ENCODE results near the gene IFNA5. TPM values are rescaled to one million over a fixed set of nuclear protein-coding genes. Genes with fewer than 3 reads are reported as not detected.

The IFNA5 gene
- polyA plus RNA-seq, 1 donor from 2014 or later = not detected

DNA sequence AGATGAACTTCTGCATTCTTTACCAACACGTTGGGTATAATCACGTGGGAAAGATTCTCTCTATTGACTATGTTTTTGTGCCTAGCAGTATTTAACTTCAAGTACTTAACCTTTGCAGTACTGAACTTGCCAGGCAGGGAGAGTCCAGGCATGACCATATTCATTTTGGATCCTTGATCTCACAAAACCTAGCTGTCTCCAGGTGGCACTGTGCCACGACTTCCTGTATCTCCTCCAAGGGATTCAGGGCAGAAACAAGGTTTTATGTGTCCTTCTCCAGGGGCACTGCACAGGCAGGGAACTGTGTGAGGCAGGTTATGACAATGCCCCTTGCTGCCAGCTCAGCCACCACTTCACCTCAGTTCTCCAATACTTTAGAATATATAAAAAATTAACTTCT, 11.7 kb upstream of the IFNA5 start:
- no peak overlapping the region for H3K4me3 Mint-ChIP-seq
- no peaks in the 10 kb centered on the region for H3K9me3 Mint-ChIP-seq
- no peak overlapping the region for H3K27ac Mint-ChIP-seq

DNA sequence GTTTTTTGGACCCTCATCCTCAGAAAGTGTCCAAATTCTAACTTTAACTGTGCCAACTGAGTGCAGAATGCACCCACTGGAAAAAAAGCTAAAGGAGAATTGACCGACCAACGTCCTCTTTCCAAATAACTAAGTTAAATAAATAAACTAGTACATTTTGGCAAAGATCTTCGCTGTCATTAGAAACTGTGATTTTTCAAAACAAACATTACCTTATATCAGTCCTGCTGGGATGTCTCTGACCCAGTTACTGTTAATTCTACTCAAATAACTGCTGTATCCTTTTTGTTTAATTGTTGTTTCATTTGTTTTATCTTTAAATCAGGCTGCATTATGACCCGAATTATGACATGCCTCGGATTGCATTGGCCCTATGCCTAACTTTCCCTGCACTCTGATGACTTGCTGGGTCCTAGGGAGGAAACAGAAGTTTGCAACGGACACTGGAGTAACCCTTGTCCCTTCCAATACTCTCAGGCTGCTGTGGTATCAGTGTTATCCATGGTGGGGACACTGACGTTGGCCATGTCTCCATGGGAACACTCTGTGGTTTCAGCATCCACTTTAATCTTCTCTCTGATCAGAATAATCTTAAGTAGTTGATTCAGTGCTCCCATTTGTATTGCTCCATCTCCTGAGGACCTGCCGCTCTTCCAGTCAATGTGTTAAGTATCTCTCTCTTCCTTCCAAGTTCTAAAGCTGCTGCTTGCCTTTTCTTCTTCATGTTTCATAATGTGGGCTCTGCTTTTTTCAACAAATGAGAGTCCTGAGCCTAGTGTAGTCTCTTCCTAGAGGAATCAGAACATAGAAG, 11.1 kb upstream of the IFNA5 start:
- no peaks in the 10 kb centered on the region for H3K36me3 Mint-ChIP-seq
- no peak overlapping the region for H3K27ac Mint-ChIP-seq
- H3K4me3 Mint-ChIP-seq = no peak overlapping the region
- peaks cover 5% of the 10 kb centered on the region for H3K27me3 Mint-ChIP-seq
- H3K9me3 Mint-ChIP-seq = no peaks in the 10 kb centered on the region
- no peaks in the 10 kb centered on the region for H3K4me1 Mint-ChIP-seq

More for the DNA sequence above, 11.7 kb upstream of the IFNA5 start:
- no peaks in the 10 kb centered on the region for H3K27me3 Mint-ChIP-seq
- no peaks in the 10 kb centered on the region for H3K36me3 Mint-ChIP-seq
- H3K4me1 Mint-ChIP-seq = no peaks in the 10 kb centered on the region

DNA sequence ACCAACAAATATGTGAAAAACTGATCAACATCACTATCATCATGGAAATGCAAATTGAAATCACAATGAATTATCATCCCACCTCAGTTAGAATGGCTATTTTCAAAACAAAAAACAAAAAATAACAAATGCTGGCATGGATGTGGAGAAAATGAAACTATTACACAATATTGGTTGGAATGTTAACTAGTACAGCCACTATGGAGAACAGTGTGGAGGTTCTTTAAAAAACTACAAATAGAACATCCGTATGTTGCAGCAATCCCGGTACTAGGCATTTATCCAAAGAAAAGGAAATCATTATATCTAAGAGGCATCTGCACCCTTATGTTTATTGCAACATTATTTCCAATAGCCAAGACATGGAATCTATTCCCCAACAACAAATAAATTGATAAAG, 9.0 kb upstream of the IFNA5 start:
- Mint-ChIP-seq H3K9me3 (no peaks in the 10 kb centered on the region), H3K36me3 (no peaks in the 10 kb centered on the region), H3K27me3 (peaks cover 6% of the 10 kb centered on the region), H3K4me1 (no peaks in the 10 kb centered on the region), H3K27ac (no peak overlapping the region), H3K4me3 (no peak overlapping the region)

DNA sequence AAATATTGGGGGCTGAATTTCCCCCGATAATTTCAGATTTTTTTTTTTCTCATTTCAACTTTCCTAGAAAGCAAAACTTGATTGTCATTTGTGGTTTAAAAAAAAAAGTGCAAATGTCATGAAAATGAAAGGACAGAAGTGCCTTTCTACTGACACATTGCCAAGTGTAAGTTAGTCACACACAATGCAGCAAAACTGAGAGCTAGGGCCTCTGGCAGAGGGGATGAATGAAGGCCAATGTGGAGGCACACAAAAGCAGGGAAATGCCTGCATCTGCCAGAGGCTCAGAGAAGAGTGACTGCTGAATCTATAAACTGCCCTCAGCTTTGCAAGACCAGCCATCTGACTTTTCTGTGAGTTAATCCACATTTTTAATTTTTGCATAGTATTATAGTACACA, 6.8 kb upstream of the IFNA5 start:
- Mint-ChIP-seq H3K27me3 (peaks cover 6% of the 10 kb centered on the region), H3K9me3 (no peaks in the 10 kb centered on the region), H3K4me1 (no peaks in the 10 kb centered on the region), H3K4me3 (no peak overlapping the region), H3K27ac (no peak overlapping the region), H3K36me3 (no peaks in the 10 kb centered on the region)

DNA sequence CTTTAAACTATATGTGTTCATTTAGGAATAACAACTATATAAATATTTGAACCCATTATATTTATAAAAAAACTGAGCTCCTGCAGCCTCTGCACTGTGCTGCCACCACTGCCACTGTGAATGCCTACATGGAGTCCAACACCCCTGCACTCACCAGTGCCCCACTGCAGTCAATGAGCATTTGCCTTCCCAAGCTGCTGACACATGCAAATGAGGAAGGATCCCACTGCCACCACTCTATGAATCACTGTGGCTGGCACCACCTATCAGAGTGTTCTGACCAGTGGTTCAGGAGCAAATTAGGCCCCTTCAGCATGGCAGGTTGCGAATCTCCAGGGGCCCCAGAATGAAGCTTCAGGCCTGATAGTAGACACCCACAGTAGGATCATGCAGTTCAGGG, 9.1 kb downstream of the IFNA5 start:
- no peak overlapping the region for H3K27ac Mint-ChIP-seq
- no peaks in the 10 kb centered on the region for H3K36me3 Mint-ChIP-seq
- peaks cover 3 to 5% (median 5%) of the 10 kb centered on the region in 3 donors for H3K4me1 Mint-ChIP-seq
- peaks cover 0 to 4% (median 0%) of the 10 kb centered on the region in 3 donors for H3K9me3 Mint-ChIP-seq
- peaks cover 8% of the 10 kb centered on the region for H3K27me3 Mint-ChIP-seq
- H3K4me3 Mint-ChIP-seq = no peak overlapping the region

DNA sequence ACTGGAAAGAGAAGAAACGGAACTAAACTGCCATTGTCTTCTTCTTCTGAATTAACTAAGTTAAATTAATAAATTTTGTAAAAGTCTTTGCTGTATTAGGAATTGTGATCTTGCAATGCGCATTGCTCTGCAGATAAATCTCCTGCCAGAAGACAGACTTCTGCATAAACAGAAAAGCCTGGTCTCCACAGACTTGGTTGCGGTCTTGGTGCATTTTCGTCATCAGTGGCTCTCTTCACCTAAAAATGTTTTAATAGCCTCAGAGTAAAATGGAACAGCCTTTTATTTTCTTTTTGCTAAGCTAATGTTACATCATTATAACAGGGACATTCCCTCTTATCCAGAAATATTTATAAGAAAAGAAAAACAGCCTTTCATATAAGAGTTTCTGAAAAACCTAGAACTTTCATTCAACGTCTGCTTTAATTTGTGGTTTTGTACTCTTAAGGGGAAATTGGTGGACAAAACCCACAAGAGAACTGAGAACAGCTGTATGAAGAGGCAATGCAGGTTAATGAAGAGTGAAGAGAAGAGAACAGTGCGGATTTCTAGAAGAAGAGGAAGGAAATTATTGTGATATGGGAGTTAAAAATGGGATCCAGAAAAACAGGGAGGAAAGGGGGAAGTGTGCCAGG, 10.1 kb downstream of the IFNA5 start:
- no peak overlapping the region for H3K27ac Mint-ChIP-seq
- peaks cover 0 to 4% (median 0%) of the 10 kb centered on the region in 3 donors for H3K9me3 Mint-ChIP-seq
- no peak overlapping the region for H3K4me3 Mint-ChIP-seq

DNA sequence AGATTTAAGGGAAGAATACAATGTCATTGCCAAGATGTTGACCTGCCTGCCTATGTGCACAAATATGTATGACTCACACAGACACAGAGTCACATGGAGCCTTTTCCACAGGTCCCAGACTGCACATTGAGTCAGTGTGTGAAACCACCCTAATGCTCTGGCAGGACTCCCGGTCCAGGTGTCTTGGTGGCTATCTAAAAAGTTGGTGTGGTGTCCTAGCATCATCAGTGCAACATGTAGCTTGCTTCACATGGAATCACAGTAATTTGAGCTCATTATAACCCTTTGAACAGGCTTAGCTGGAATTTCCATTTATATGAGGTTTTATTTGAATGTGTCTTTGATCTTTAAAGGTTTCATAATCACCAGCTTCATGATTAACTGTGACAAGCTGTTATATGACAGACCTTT, 10.7 kb downstream of the IFNA5 start:
- no peak overlapping the region for H3K27ac Mint-ChIP-seq
- H3K36me3 Mint-ChIP-seq = no peaks in the 10 kb centered on the region
- no peak overlapping the region for H3K4me3 Mint-ChIP-seq
- H3K9me3 Mint-ChIP-seq = peaks cover 0 to 3% (median 0%) of the 10 kb centered on the region in 3 donors
- peaks cover 3 to 5% (median 5%) of the 10 kb centered on the region in 3 donors for H3K4me1 Mint-ChIP-seq
- peaks cover 7% of the 10 kb centered on the region for H3K27me3 Mint-ChIP-seq

More for the DNA sequence above, 10.1 kb downstream of the IFNA5 start:
- peaks cover 3 to 5% (median 5%) of the 10 kb centered on the region in 3 donors for H3K4me1 Mint-ChIP-seq
- H3K36me3 Mint-ChIP-seq = no peaks in the 10 kb centered on the region
- peaks cover 11% of the 10 kb centered on the region for H3K27me3 Mint-ChIP-seq

DNA sequence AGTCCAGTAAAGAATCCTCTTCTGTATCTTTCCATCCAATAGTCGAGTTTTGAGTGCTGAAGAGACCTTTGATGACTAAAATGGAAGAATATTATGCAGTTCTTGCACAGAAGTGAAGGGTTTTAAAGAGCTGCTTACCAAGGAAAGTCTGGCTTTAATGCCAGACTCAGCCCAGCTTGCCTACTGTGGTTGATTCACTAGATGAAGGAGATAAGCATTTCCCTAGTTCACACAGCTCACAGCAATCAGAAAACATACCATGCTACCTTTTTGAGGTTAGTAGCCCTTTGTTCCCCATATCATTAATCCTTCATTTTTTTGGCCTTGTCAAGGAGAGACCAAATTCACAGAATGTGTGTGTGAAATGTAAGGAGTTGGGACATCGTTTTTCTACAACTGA, 15.3 kb downstream of the IFNA5 start:
- Mint-ChIP-seq H3K4me3 (no peak overlapping the region), H3K9me3 (peaks cover 0 to 11% (median 6%) of the 10 kb centered on the region in 3 donors), H3K36me3 (no peaks in the 10 kb centered on the region), H3K4me1 (peaks cover 0 to 3% (median 0%) of the 10 kb centered on the region in 3 donors), H3K27ac (no peak overlapping the region), H3K27me3 (peaks cover 15% of the 10 kb centered on the region)

DNA sequence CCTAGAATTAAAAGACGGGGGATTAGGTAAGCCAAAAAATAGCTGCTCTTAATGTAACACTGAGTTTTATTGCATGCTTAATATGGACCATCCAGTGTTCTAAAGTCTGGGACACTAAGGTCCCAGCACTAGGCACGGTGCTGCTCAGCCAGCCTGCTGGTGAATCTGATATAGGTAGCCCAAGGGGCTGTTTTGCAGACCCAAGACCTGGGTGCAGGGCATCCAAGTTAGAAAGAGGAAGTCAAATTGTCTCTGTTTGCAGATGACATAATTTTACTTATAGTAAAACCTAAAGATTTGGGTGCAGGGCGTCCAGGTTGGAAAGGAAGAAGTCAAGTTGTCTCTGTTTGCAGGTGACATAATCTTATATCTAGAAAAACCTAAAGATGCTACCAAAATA, 17.8 kb downstream of the IFNA5 start:
- Mint-ChIP-seq H3K4me3 (no peak overlapping the region), H3K9me3 (peaks cover 0 to 11% (median 6%) of the 10 kb centered on the region in 3 donors), H3K27ac (no peak overlapping the region), H3K36me3 (no peaks in the 10 kb centered on the region), H3K4me1 (peaks cover 0 to 2% (median 0%) of the 10 kb centered on the region in 3 donors), H3K27me3 (peaks cover 12% of the 10 kb centered on the region)

DNA sequence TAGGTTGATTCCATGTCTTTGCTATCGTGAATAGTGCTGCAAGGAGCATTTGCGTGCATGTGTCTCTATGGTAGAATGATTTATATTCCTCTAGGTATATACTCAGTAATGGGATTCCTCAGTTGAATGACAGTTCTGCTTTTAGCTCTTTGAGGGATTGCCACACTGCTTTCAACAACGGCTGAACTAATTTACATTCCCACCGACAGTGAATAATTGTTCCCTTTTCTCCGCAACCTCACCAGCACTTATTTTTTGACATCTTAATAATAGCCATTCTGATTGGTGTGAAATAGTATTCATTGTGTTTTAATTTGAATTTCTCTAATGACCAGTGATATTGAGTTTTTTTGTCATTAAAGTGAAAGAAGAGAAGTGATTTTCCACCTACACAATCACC, 18.5 kb downstream of the IFNA5 start:
- H3K27ac Mint-ChIP-seq = no peak overlapping the region
- peaks cover 0 to 11% (median 6%) of the 10 kb centered on the region in 3 donors for H3K9me3 Mint-ChIP-seq
- no peaks in the 10 kb centered on the region for H3K4me1 Mint-ChIP-seq
- no peaks in the 10 kb centered on the region for H3K36me3 Mint-ChIP-seq
- peaks cover 12% of the 10 kb centered on the region for H3K27me3 Mint-ChIP-seq
- H3K4me3 Mint-ChIP-seq = no peak overlapping the region

DNA sequence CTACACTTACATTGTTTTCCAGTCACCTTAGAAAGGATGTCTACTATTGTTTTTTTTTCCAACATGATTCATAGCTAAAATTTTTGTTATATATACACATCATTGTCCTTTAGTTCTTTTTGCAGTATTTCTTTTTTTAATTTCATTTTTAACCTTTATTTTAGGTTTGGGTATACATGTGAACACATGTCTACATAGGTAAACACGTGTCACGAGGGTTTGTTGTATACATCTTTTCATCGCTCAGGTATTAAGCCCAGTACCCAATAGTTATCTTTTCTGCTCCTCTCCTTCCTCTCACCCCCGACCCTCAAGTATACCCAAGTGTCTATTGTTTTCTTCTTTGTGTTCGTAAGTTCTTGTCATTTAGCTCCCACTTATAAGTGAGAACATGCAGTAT, 19.0 kb downstream of the IFNA5 start:
- no peak overlapping the region for H3K4me3 Mint-ChIP-seq

DNA sequence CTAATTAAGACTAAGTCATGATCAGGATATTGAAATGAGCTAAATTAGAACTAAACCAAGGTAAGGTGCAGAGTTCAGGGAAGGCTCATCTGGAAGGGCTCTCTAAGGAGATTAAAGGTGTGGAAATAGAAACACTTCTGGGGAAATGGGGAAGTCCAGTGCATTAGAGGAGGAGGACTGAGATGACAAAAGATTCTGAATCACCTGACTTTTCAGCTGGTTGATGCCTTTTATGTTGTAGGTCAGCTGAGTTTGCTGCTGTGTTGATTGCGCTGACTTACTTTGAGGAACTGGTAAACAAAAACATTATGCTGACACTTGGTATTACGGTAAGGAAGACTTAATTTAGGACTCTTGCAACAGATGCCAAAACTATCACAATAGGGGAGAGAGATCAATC, 23.8 kb downstream of the IFNA5 start:
- no peak overlapping the region for H3K27ac Mint-ChIP-seq
- H3K36me3 Mint-ChIP-seq = no peaks in the 10 kb centered on the region
- H3K4me1 Mint-ChIP-seq = no peaks in the 10 kb centered on the region
- peaks cover 0 to 1% (median under 1%) of the 10 kb centered on the region in 3 donors for H3K9me3 Mint-ChIP-seq
- H3K27me3 Mint-ChIP-seq = peaks cover 8% of the 10 kb centered on the region
- H3K4me3 Mint-ChIP-seq = no peak overlapping the region

More for the DNA sequence above, 19.0 kb downstream of the IFNA5 start:
- Mint-ChIP-seq H3K9me3 (peaks cover 0 to 11% (median 6%) of the 10 kb centered on the region in 3 donors), H3K27me3 (peaks cover 12% of the 10 kb centered on the region), H3K36me3 (no peaks in the 10 kb centered on the region), H3K4me1 (no peaks in the 10 kb centered on the region), H3K27ac (no peak overlapping the region)

DNA sequence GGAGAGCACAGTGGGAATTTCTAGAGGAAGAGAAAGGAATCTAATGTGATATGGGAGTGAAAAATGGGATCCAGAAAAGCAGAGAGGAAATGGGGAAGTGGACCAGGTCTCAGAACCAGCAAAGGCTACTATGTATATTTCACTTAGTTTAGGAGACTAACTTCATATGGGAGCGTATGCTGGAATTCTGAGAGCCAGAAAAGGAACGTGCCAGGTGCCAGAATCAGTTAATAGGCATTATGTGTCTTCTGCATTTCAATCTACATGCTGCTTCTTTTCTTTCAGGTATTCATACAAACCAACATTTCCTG, 36.8 kb downstream of the IFNA5 start:
- peaks cover 0 to 7% (median 4%) of the 10 kb centered on the region in 3 donors for H3K9me3 Mint-ChIP-seq
- H3K4me1 Mint-ChIP-seq = peaks cover 8 to 11% (median 11%) of the 10 kb centered on the region in 3 donors
- H3K27me3 Mint-ChIP-seq = peaks cover 5% of the 10 kb centered on the region
- no peaks in the 10 kb centered on the region for H3K36me3 Mint-ChIP-seq
- no peak overlapping the region for H3K27ac Mint-ChIP-seq
- H3K4me3 Mint-ChIP-seq = no peak overlapping the region

DNA sequence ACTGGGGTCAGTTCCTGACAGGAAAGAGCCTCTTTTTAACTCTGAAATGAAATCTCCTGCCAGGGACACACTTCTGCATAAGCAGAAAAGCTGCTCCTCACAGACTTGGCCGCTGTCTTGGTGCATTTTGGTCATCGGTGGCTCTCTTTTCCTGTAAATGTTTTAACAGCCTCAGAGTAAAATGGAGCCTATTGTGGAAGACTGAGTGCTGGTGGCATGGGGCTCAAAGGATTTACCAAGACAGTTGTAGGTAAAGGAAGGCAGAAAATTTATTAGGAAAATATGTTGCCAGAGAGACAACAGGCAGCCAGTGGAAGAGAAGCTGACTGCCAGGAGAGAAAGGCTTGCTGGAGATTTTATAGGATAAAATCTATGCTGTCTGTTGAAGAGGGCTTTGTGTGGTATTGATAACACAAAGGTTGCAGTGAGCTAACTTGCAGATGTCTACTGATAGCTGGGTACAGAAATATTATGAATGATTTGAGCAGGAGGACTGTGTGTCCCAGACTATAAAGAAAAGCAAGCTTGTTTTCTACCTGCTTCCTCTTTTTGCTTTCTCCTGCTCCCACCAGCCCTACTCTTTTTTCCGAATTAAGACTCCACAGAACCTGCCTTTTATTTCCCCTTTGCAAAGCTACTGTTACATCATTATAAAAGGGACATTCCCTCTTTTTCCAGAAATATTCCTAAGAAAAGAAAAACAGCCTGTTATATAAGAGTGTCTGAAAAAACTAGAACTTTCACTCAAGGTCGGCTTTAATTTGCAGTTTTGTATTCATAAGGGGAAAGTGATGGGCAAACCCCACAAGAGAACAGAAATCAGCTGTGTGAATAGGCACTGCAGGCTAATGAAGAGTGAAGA, 37.4 kb downstream of the IFNA5 start:
- Mint-ChIP-seq H3K27ac (no peak overlapping the region), H3K27me3 (peaks cover 5% of the 10 kb centered on the region), H3K4me3 (peak overlapping the region in 1 of 4 donors; percentile 72), H3K36me3 (no peaks in the 10 kb centered on the region), H3K4me1 (peaks cover 8 to 11% (median 11%) of the 10 kb centered on the region in 3 donors), H3K9me3 (peaks cover 0 to 3% (median 2%) of the 10 kb centered on the region in 3 donors)

Measured in IgD-negative memory B cell (primary cell).